Adrenal gland (tissue), 12 donors: Measurements from ENCODE around the gene MRPL2. TPM values are rescaled to one million over a fixed set of nuclear protein-coding genes. Genes with fewer than 3 reads are reported as not detected.
A peak's percentile ranks its signal among the peaks of the same experiment; 100 is the strongest.

Experiments used
- DNase-seq, 7 donors: peaks; one replicate each; pipeline ENCODE4 v3.0.0-alpha.2; 2019 to 2020
- H3K27ac ChIP-seq, 5 donors: fragments of 200-600 bp; sonication (generic) in 4 of 5; 1 replicate in 3 of 5; 2 replicates in 2 of 5; pipeline versions ENCODE4 v1.5.1 to v1.8.0; 2016 to 2020; ENCODE audit warnings: mild to moderate bottlenecking in 1 of 5
- H3K27me3 ChIP-seq: fragments of 200-600 bp; 2 replicates; pipeline ENCODE4 v1.8.0; 2021
- H3K36me3 ChIP-seq, 2 donors: fragments of 200-600 bp; replicated peaks in 1 of 2; 1 replicate in 1 of 2; 2 replicates in 1 of 2; pipeline versions ENCODE4 v1.5.1 to v1.8.0; 2018 to 2022
- H3K4me1 ChIP-seq, 2 donors: fragments of 200-600 bp; replicated peaks in 1 of 2; 1 replicate in 1 of 2; 2 replicates in 1 of 2; pipeline versions ENCODE4 v1.5.1 to v1.8.0; 2018 to 2021
- H3K4me3 ChIP-seq, 4 donors: fragments of 200-600 bp; sonication (generic) in 3 of 4; one replicate each; pipeline ENCODE4 v1.5.1; 2016 to 2018
- H3K9me3 ChIP-seq, 3 donors: fragments of 200-600 bp; sonication (generic) in 1 of 3; replicated peaks in 1 of 3; 1 replicate in 2 of 3; 2 replicates in 1 of 3; pipeline versions ENCODE4 v1.5.1 to v1.8.0; 2016 to 2021
- CTCF ChIP-seq, 6 experiments: fragments of 450-650 bp in 4 of 6; fragments of 200-600 bp in 2 of 6; sonication (generic) in 1 of 6; IDR thresholded peaks; 1 replicate in 5 of 6; 2 replicates in 1 of 6; pipeline versions ENCODE4 v1.5.1 to v1.8.0; 2016 to 2021; ENCODE audit warnings: antibody characterized with exemption in 6 of 6, mild to moderate bottlenecking in 2 of 6, moderate library complexity in 1 of 6
- POLR2A ChIP-seq, 2 donors: fragments of 450-650 bp; IDR thresholded peaks; one replicate each; pipeline ENCODE4 v1.6.1; 2017; ENCODE audit warnings: antibody characterized with exemption in 2 of 2, mild to moderate bottlenecking in 2 of 2, moderate library complexity in 1 of 2
- WGBS, 4 donors: extraction: QIAGEN DNeasy Blood & Tissue Kit in 2 of 4; methylation state at CpG; one replicate each; pipeline versions ENCODE4 v1.1.5 to v1.1.7; 2013 to 2017; 5-methylcytosine and 5-hydroxymethylcytosine counted together
- intact Hi-C, 2 donors: fragments of 100-400 bp; cut with DNase I; formaldehyde crosslinking; loops; one replicate each; pipeline versions ENCODE4 v1.14.1 to v1.15.0; 2022 to 2023
- polyA plus RNA-seq, 3 donors: library from polyadenylated mRNA; stranded (reverse); fragments of 200-250 nt in 2 of 3; fragments of 350-450 nt in 1 of 3; fragmentation: Illumina TruSeq in 1 of 3; extraction: RNeasy Lipid Tissue Mini Kit (QIAGEN cat#74804) in 1 of 3; gene quantifications; one replicate each; pipeline ENCODE4 v1.2.3, GENCODE V29; 2013 to 2014
- total RNA-seq, 9 donors: library from RNA; depleted of rRNA in 4 of 9; stranded (reverse); fragments of >200 nt in 4 of 9; fragments of 120-200 nt in 1 of 9; fragmentation: NEBNext Ultra II Directional in 1 of 9; extraction: Animal tissue kit (Norgen Biotek cat#: 25700) in 1 of 9; gene quantifications; one replicate each; pipeline versions ENCODE4 v1.1.0 to v1.2.4, GENCODE V29; 2013 to 2023
- donor health status: healthy with polysubstance abuse.
- donor health status: Bipolar disorder and iron deficiency.
- donor health status: DM: yes; HTN: yes; CAD: no.
- donor health status: DM: no; HTN: no; CAD: no.
- donor health status: DM: no; HTN: no; CAD: no.
- donor health status: DM: yes; HTN: yes; CAD: no.

Gene MRPL2
- total and polyA plus RNA-seq, 12 donors, result 16.7 to 143 (median 75.1) TPM

DNA sequence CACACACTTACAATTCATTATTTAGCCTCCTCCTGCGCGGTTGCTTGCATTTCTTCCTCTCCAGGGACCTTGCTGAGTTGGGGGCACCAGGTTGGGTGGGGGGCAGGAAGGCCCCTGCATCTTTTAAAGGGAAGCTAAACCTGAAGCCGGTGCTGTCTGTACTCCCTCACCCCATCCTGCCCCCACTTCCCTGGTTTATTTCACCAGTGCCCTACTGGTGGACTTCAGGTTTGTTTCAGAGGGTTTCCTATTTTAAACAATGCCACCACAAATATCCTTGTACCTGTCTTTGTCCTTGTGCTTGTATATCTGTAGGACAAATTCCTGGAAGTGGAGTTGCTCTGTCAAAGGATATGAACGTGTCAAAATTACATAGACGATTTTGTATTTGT lies 37.9 kb upstream of the MRPL2 start:
- Histone ChIP-seq H3K4me1 (peaks cover 0 to 7% of the 10 kb centered on the region in 2 donors), H3K27me3 (no peaks in the 10 kb centered on the region), H3K4me3 (no peak overlapping the region), H3K36me3 (no peaks in the 10 kb centered on the region), H3K27ac (no peak overlapping the region), H3K9me3 (no peaks in the 10 kb centered on the region)
- intact Hi-C loops, result no loop called here
- WGBS, 4 donors, result 42 to 58% (median 50%) methylated on average over 5 of the region's 5 CpGs
- TF ChIP-seq POLR2A (IDR thresholded peaks at IDR 0.05), result no peak
- no peak for TF ChIP-seq CTCF (IDR thresholded peaks at IDR 0.05)
- DNase-seq, result no peak

DNA sequence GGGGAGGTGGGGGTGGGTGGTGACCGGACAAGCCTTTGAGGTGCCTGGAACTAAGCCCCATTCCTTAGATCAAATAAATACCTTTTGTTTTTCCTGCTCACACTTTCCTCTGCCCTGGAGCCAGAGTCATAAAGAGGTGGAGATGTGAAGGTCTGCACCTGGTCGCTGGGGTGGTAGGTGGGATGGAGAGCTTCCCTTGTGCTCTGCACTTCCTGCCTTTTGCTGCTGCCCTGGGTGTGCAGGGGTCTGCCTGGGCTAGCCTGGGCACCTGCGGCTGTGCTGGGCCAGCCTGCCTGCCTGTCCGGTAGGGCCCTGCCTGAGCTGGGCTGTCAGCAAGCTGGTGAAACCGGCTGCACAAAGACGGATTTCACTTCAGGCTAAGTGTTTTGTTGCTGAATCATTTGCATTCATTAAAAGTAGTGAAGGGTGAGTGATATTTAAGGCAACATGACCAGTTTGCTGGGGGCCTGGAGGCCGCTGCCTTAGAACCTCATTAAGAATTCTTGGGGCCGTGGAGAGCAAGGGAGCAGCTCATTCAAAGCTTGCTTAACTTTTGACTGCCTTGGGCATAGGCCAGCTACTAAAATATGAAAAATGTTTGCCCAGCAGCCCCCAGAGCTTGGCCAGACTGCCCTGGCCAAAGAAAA lies 37.3 kb upstream of the MRPL2 start:
- H3K27me3 ChIP-seq, result no peaks in the 10 kb centered on the region
- H3K9me3 ChIP-seq, result no peaks in the 10 kb centered on the region
- TF ChIP-seq POLR2A (IDR thresholded peaks at IDR 0.05) (no peak), CTCF (IDR thresholded peaks at IDR 0.05) (no peak)
- H3K27ac ChIP-seq, result peak overlapping the region in 2 of 5 donors; percentile 17 to 45
- intact Hi-C loops, result no loop called here
- H3K4me3 ChIP-seq, result no peak overlapping the region
- peaks cover 0 to 7% of the 10 kb centered on the region in 2 donors for H3K4me1 ChIP-seq
- DNase-seq, result peak in 2 of 7 donors; percentile 13 to 57
- no peaks in the 10 kb centered on the region for H3K36me3 ChIP-seq
- 60 to 68% (median 63%) methylated on average over 7 to 8 of the region's 8 CpGs for WGBS, 4 donors

DNA sequence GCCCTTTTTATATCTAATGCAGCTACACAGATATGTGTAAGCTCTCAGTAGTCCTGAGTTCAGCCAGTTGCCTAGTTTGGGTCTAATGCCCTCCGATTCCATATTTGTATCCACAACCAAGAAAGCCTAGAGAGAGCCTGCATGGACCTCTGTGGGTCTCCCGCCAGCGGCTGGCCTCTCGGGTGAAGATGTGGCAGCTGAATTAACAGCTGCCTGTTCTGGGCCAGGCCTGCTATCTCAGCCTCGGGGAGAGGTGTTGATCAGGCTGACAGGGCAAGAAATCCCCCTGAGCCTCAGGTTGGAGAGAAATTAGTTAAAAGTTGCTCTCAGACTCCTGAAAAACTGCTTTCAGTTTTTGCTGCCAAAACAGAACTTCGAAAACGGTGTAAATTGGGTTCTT lies 36.7 kb upstream of the MRPL2 start:
- peak overlapping the region in 1 of 5 donors; percentile 17 for H3K27ac ChIP-seq

More for the DNA sequence above, 36.7 kb upstream of the MRPL2 start:
- no peak for DNase-seq
- TF ChIP-seq POLR2A (IDR thresholded peaks at IDR 0.05), result no peak
- TF ChIP-seq CTCF (IDR thresholded peaks at IDR 0.05), result no peak
- Histone ChIP-seq H3K36me3 (no peaks in the 10 kb centered on the region), H3K4me1 (peaks cover 0 to 7% of the 10 kb centered on the region in 2 donors), H3K9me3 (no peaks in the 10 kb centered on the region), H3K27me3 (no peaks in the 10 kb centered on the region), H3K4me3 (no peak overlapping the region)
- WGBS, 4 donors, result 66 to 80% (median 72%) methylated on average over 1 to 7 of the region's 7 CpGs
- intact Hi-C loops, result no loop called here
